Duodenal mucosa (tissue), 2 donors: ENCODE data around the gene TAAR2.
"Not testable (repeated sequence)": the region's sequence is repeated elsewhere in the genome, so short reads cannot be mapped to it uniquely, and the experiment has no call there.

ENCODE experiments used
- H3K27ac ChIP-seq: one replicate; pipeline ENCODE4 v1.7.0; 2013; ENCODE audit warnings: low read depth, low read length
- H3K27me3 ChIP-seq, 2 donors: one replicate each; pipeline ENCODE4 v1.7.0; 2013; ENCODE audit warnings: low read length in 2 of 2, control low read depth in 1 of 2; ENCODE audit not compliant: insufficient read depth in 2 of 2, control insufficient read depth in 1 of 2
- H3K36me3 ChIP-seq, 2 donors: one replicate each; pipeline ENCODE4 v1.7.0; 2013; ENCODE audit warnings: low read length in 2 of 2, control low read depth in 1 of 2; ENCODE audit not compliant: insufficient read depth in 2 of 2, control insufficient read depth in 1 of 2
- H3K4me1 ChIP-seq, 2 donors: one replicate each; pipeline ENCODE4 v1.7.0; 2013; ENCODE audit warnings: low read length in 2 of 2, control low read depth in 1 of 2; ENCODE audit not compliant: insufficient read depth in 2 of 2, control insufficient read depth in 1 of 2
- H3K4me3 ChIP-seq, 2 donors: one replicate each; pipeline ENCODE4 v1.7.0; 2013; ENCODE audit warnings: low read length in 2 of 2, low read depth in 1 of 2
- H3K9ac ChIP-seq, 2 donors: one replicate each; pipeline ENCODE4 v1.7.0; 2013; ENCODE audit warnings: low read length in 2 of 2, low read depth in 1 of 2
- H3K9me3 ChIP-seq, 2 donors: one replicate each; pipeline ENCODE4 v1.7.0; 2013; ENCODE audit warnings: low read length in 2 of 2, control low read depth in 1 of 2; ENCODE audit not compliant: control insufficient read depth in 1 of 2

TAAR2 gene

DNA sequence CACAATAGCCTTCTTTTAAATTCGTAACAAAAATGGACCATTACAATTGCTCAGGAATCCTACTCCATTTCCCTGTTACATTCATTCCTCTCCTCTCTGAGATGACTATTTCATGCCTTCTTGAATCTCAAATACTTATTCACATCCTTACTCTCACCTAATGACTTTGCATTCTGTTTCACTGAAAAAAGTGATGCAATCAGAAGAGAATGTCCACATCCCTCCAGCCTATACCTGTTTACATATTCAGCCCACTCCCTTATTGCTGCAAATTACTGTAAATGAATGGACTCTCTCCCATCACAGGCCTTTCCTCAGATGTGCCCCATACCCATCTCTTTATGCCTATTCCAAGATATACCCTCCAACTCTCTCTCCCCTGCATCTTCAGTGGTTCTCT is 26.4 kb upstream of the TAAR2 start:
- no peaks in the 10 kb centered on the region for H3K9me3 ChIP-seq
- peaks cover 0 to 6% of the 10 kb centered on the region in 2 donors for H3K4me1 ChIP-seq
- no peak overlapping the region for H3K9ac ChIP-seq
- H3K27ac ChIP-seq = no peak overlapping the region
- H3K4me3 ChIP-seq = no peak overlapping the region
- no peaks in the 10 kb centered on the region for H3K27me3 ChIP-seq
- H3K36me3 ChIP-seq = no peaks in the 10 kb centered on the region

GRCh38 chr6:132648828-132649227 is 24.8 kb upstream of the TAAR2 start:
- H3K4me3 ChIP-seq = no peak overlapping the region
- no peaks in the 10 kb centered on the region for H3K27me3 ChIP-seq
- H3K27ac ChIP-seq = no peak overlapping the region
- no peaks in the 10 kb centered on the region for H3K9me3 ChIP-seq
- no peaks in the 10 kb centered on the region for H3K36me3 ChIP-seq
- H3K4me1 ChIP-seq = peaks cover 0 to 6% of the 10 kb centered on the region in 2 donors
- H3K9ac ChIP-seq = no peak overlapping the region

GRCh38 chr6:132648356-132648755 is 24.3 kb upstream of the TAAR2 start:
- Histone ChIP-seq H3K27me3 (no peaks in the 10 kb centered on the region), H3K4me1 (peaks cover 0 to 6% of the 10 kb centered on the region in 2 donors), H3K4me3 (no peak overlapping the region), H3K9me3 (no peaks in the 10 kb centered on the region), H3K36me3 (no peaks in the 10 kb centered on the region), H3K9ac (no peak overlapping the region), H3K27ac (no peak overlapping the region)

DNA sequence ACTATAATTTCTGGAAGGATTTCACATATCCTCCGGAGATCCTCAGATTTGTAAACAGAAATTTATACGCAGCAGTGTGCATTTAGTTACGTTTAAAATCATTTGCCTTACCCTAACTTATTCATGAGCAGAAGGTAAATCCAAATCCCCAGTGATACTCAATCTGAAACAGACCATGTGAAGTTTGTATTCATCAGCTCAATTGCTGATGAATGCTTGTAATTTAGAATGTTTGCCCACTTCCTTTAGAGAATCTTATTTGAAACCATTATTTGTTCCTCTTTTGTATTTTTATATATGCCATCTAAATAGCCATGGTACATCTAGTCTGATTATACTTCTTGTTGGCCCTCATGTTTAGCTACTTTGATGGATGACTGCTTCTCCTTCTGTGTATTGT is 19.5 kb upstream of the TAAR2 start:
- Histone ChIP-seq H3K9ac (no peak overlapping the region), H3K27ac (no peak overlapping the region), H3K4me3 (no peak overlapping the region), H3K27me3 (no peaks in the 10 kb centered on the region), H3K9me3 (no peaks in the 10 kb centered on the region), H3K4me1 (peaks cover 0 to 3% of the 10 kb centered on the region in 2 donors), H3K36me3 (no peaks in the 10 kb centered on the region)

DNA sequence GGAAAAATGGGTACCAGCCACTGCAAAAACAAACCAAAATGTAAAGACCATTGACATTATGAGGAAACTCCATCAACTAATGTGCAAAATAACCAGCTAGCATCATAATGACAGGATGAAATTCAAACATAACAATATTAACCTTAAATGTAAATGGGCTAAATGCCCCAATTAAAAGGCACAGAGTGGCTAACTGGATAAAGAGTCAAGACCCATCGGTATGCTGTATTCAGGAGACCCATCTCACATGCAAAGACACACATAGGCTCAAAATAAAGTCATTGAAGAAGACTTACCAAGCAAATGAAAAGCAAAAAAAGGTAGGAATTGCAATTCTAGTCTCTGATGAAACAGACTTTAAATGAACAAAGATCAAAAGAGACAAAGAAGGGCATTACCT is 13.1 kb upstream of the TAAR2 start:
- H3K4me1 ChIP-seq, H3K9ac ChIP-seq, H3K27me3 ChIP-seq, H3K36me3 ChIP-seq, H3K27ac ChIP-seq, H3K9me3 ChIP-seq, H3K4me3 ChIP-seq: not testable (repeated sequence)

- not testable (repeated sequence) for H3K27me3 ChIP-seq, H3K27ac ChIP-seq, H3K4me1 ChIP-seq, H3K4me3 ChIP-seq, H3K36me3 ChIP-seq, H3K9ac ChIP-seq, H3K9me3 ChIP-seq
Measured at GRCh38 chr6:132635906-132636305, 11.8 kb upstream of the TAAR2 start.

- not testable (repeated sequence) for H3K27ac ChIP-seq, H3K27me3 ChIP-seq, H3K4me3 ChIP-seq, H3K9me3 ChIP-seq, H3K36me3 ChIP-seq, H3K4me1 ChIP-seq, H3K9ac ChIP-seq
Measured at GRCh38 chr6:132635288-132635687, 11.2 kb upstream of the TAAR2 start.

- no peak overlapping the region for H3K27ac ChIP-seq
- H3K4me1 ChIP-seq = no peaks in the 10 kb centered on the region
- H3K9me3 ChIP-seq = no peaks in the 10 kb centered on the region
- H3K9ac ChIP-seq = no peak overlapping the region
- no peak overlapping the region for H3K4me3 ChIP-seq
- H3K27me3 ChIP-seq = no peaks in the 10 kb centered on the region
- no peaks in the 10 kb centered on the region for H3K36me3 ChIP-seq
Measured at GRCh38 chr6:132634796-132635195, 10.7 kb upstream of the TAAR2 start.

DNA sequence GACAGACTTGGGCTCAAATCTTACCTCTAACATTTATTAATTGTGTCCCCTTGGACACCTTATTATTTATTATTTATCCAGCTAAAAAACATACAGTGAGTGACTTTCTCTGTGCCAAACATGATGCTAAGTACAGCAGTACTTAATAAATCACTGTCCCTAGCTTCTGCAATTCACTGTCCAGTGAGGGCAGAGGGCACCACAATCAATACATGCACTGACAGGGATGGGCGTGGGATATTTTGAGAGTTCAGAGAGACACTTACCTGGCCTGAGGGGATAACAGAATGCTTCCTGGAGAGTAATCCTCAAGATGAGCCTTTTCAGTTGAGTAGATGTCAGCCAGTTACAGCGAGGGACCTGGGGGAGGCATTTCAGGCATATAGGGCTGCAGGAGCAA is 9.3 kb upstream of the TAAR2 start:
- Histone ChIP-seq H3K4me1 (no peaks in the 10 kb centered on the region), H3K27ac (no peak overlapping the region), H3K36me3 (no peaks in the 10 kb centered on the region), H3K4me3 (no peak overlapping the region), H3K9me3 (no peaks in the 10 kb centered on the region), H3K27me3 (no peaks in the 10 kb centered on the region), H3K9ac (no peak overlapping the region)

DNA sequence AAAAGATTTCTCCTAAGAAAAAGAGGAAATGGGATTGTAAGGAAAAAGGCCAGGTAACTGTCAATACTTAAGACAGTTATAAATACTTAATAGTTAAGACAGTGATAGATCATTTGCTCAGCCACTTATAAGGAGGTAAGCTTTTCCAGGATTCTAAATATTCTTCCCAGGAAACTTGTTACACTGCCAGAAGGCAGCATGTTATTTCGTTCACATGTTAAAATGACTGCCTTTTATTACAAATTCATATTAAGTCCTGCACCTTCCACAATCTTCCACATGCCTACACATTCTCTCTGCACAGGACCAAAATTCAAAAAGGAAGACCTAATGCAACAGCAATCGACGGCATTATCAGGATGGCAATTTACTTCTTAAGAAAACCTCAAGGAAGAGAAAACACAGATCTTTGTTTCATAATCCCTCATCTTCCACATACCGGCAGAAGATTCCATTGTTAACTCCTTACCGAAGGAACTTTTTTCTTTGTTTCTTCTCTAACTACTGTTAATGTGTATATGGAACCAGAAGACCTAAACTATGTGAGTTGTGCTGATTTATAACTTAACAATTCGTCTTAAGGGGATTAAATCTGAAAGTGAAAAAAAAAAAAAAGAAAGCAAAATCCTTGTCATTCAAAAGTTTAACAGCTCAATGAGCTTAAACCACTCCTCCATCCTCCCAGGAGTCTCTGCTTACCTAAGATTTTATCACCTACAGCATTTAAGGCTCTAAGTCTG is 799 bp downstream of the TAAR2 start:
- no peaks in the 10 kb centered on the region for H3K36me3 ChIP-seq
- no peak overlapping the region for H3K27ac ChIP-seq
- no peaks in the 10 kb centered on the region for H3K4me1 ChIP-seq
- no peak overlapping the region for H3K4me3 ChIP-seq
- H3K27me3 ChIP-seq = no peaks in the 10 kb centered on the region
- no peaks in the 10 kb centered on the region for H3K9me3 ChIP-seq
- no peak overlapping the region for H3K9ac ChIP-seq

DNA sequence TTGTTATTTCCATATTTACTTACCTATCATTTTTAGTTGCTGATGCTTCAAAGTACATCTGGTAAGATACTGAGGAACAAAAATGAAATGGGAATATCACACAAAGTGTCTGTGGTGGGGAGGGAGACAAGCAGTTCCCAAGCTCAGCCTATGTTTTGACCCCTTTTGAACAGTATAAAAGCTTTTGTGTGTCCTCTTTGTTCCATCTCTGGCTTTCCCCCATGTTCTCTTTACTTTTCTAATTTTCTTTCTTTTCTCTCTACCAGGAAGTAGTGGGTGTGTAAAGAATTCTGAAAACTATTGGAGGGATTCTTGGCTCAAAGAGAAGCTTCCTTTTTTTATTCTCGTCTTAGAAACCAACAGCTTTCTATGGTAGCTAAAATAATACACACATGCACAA is 7.4 kb downstream of the TAAR2 start:
- no peak overlapping the region for H3K9ac ChIP-seq
- no peak overlapping the region for H3K4me3 ChIP-seq
- H3K27me3 ChIP-seq = no peaks in the 10 kb centered on the region
- no peaks in the 10 kb centered on the region for H3K36me3 ChIP-seq
- peaks cover 5 to 9% of the 10 kb centered on the region in 2 donors for H3K4me1 ChIP-seq
- H3K9me3 ChIP-seq = no peaks in the 10 kb centered on the region
- no peak overlapping the region for H3K27ac ChIP-seq
